Stimulated activated CD4-positive, alpha-beta T cell treated with anti-CD3 and anti-CD28 coated beads, Interleukin-2, amount 100 ng/mL, for 4 hours (primary cell): Measurements from ENCODE around the gene TBL1XR1.
"Not testable (repeated sequence)": the region's sequence is repeated elsewhere in the genome, so short reads cannot be mapped to it uniquely, and the experiment has no call there.

Experiments
- DNase-seq: peaks from one replicate; pipeline ENCODE4 v3.0.0-alpha.2; 2020; ENCODE audit warnings: low read depth

Gene TBL1XR1

GRCh38 chr3:177013681-177014280 is 183.5 kb downstream of the TBL1XR1 start:
- DNase-seq, result no peak

- no peak for DNase-seq
Measured at GRCh38 chr3:177005718-177006405, 191.4 kb downstream of the TBL1XR1 start.

- DNase-seq, result not testable (repeated sequence)
Measured at GRCh38 chr3:177000159-177000558, 197.1 kb downstream of the TBL1XR1 start.

GRCh38 chr3:176995946-176996345 is 201.3 kb downstream of the TBL1XR1 start:
- DNase-seq, result no peak

GRCh38 chr3:176994891-176995781 is 202.1 kb downstream of the TBL1XR1 start:
- no peak for DNase-seq

- no peak for DNase-seq
Measured at GRCh38 chr3:176994393-176994792, 202.9 kb downstream of the TBL1XR1 start.

- no peak for DNase-seq
Measured at GRCh38 chr3:176992978-176993377, 204.3 kb downstream of the TBL1XR1 start.

- no peak for DNase-seq
Measured at GRCh38 chr3:176992565-176992964, 204.7 kb downstream of the TBL1XR1 start.

GRCh38 chr3:176988795-176989194 is 208.5 kb downstream of the TBL1XR1 start:
- no peak for DNase-seq

GRCh38 chr3:176987901-176988650 is 209.2 kb downstream of the TBL1XR1 start:
- no peak for DNase-seq

- DNase-seq, result no peak
Measured at GRCh38 chr3:176978441-176978840, 218.8 kb downstream of the TBL1XR1 start.

- no peak for DNase-seq
Measured at GRCh38 chr3:176977331-176977730, 220.0 kb downstream of the TBL1XR1 start.

GRCh38 chr3:176976586-176976985 is 220.7 kb downstream of the TBL1XR1 start:
- no peak for DNase-seq

GRCh38 chr3:176974279-176974678 is 223.0 kb downstream of the TBL1XR1 start:
- no peak for DNase-seq

- no peak for DNase-seq
Measured at GRCh38 chr3:176971613-176972174, 225.6 kb downstream of the TBL1XR1 start.

- DNase-seq, result no peak
Measured at GRCh38 chr3:176970770-176971169, 226.5 kb downstream of the TBL1XR1 start.

GRCh38 chr3:176969506-176969905 is 227.8 kb downstream of the TBL1XR1 start:
- no peak for DNase-seq
